Mesendoderm (in vitro differentiated cells): Measurements from ENCODE around the gene ADAMTS5.
A peak's percentile ranks its signal among the peaks of the same experiment; 100 is the strongest.

Experiments used
- DNase-seq: peaks from one replicate; pipeline ENCODE4 v3.0.0; 2013
- H2AK5ac ChIP-seq: 2 replicates; pipeline ENCODE4 v1.6.1; 2013; ENCODE audit warnings: low read length, inconsistent platforms
- H2BK120ac ChIP-seq: 2 replicates; pipeline ENCODE4 v1.6.1; 2013; ENCODE audit warnings: low read depth, mild to moderate bottlenecking, low read length, moderate library complexity, mixed read lengths
- H2BK15ac ChIP-seq: replicated peaks from 2 replicates; pipeline ENCODE4 v1.6.1; 2013; ENCODE audit warnings: low read depth, mild to moderate bottlenecking, moderate library complexity
- H2BK5ac ChIP-seq: 2 replicates; pipeline ENCODE4 v1.6.1; 2013; ENCODE audit warnings: low read length, inconsistent platforms
- H3K18ac ChIP-seq: 2 replicates; pipeline ENCODE4 v1.6.1; 2013; ENCODE audit warnings: mild to moderate bottlenecking, low read length, mixed read lengths
- H3K23ac ChIP-seq: one replicate; pipeline ENCODE4 v1.6.1; 2013; ENCODE audit warnings: low read length
- H3K27ac ChIP-seq: 2 replicates; pipeline ENCODE4 v1.5.1; 2013; ENCODE audit warnings: low read depth, mild to moderate bottlenecking, inconsistent platforms, low read length, moderate library complexity
- H3K27me3 ChIP-seq: 2 replicates; pipeline ENCODE4 v1.6.1; 2013; ENCODE audit warnings: low read length, control low read depth, mild to moderate bottlenecking, inconsistent platforms; ENCODE audit not compliant: insufficient read depth, poor library complexity
- H3K36me3 ChIP-seq: 2 replicates; pipeline ENCODE4 v1.6.1; 2013; ENCODE audit warnings: low read length, inconsistent platforms; ENCODE audit not compliant: control insufficient read depth, insufficient read depth
- H3K4ac ChIP-seq: one replicate; pipeline ENCODE4 v1.6.1; 2013; ENCODE audit warnings: low read depth, mild to moderate bottlenecking, low read length, moderate library complexity
- H3K4me1 ChIP-seq: 2 replicates; pipeline ENCODE4 v1.6.1; 2013; ENCODE audit warnings: low read depth, low read length, inconsistent platforms; ENCODE audit not compliant: control insufficient read depth
- H3K4me2 ChIP-seq: 2 replicates; pipeline ENCODE4 v1.6.1; 2013; ENCODE audit warnings: low read length
- H3K4me3 ChIP-seq: 2 replicates; pipeline ENCODE4 v1.5.1; 2013; ENCODE audit warnings: mild to moderate bottlenecking, low read length
- H3K56ac ChIP-seq: one replicate; pipeline ENCODE4 v1.6.1; 2013; ENCODE audit warnings: low read length
- H3K79me1 ChIP-seq: 2 replicates; pipeline ENCODE4 v1.6.1; 2013; ENCODE audit warnings: low read length, inconsistent platforms
- H3K79me2 ChIP-seq: 2 replicates; pipeline ENCODE4 v1.6.1; 2013; ENCODE audit warnings: mild to moderate bottlenecking, low read length; ENCODE audit not compliant: control insufficient read depth, insufficient read depth
- H3K9ac ChIP-seq: 2 replicates; pipeline ENCODE4 v1.6.1; 2013; ENCODE audit warnings: low read length, inconsistent platforms
- H4K5ac ChIP-seq: one replicate; pipeline ENCODE4 v1.6.1; 2013; ENCODE audit warnings: low read length
- H4K8ac ChIP-seq: one replicate; pipeline ENCODE4 v1.6.1; 2013; ENCODE audit warnings: low read depth, mild to moderate bottlenecking, control low read depth, low read length, moderate library complexity
- WGBS: extraction: QIAGEN DNeasy Blood & Tissue Kit; methylation state at CpG from one replicate; pipeline ENCODE4 v1.1.7; 2013; ENCODE audit warnings: low lambda C conversion rate, missing lambda C conversion rate; ENCODE audit not compliant: insufficient coverage; ENCODE audit errors: extremely low coverage; 5-methylcytosine and 5-hydroxymethylcytosine counted together

ADAMTS5 gene

GRCh38 chr21:26936641-26937040 lies 30.2 kb downstream of the ADAMTS5 start:
- H3K18ac ChIP-seq = no peak overlapping the region
- H3K36me3 ChIP-seq = no peaks in the 10 kb centered on the region
- no CpG with 5 or more reads among the region's 5 CpGs for WGBS

GRCh38 chr21:26935977-26936376 lies 30.9 kb downstream of the ADAMTS5 start:
- Histone ChIP-seq H4K5ac (no peak overlapping the region), H3K4ac (no peak overlapping the region), H3K79me1 (no peaks in the 10 kb centered on the region), H2BK15ac (no peak overlapping the region), H3K27me3 (no peaks in the 10 kb centered on the region), H2AK5ac (no peak overlapping the region), H3K36me3 (no peaks in the 10 kb centered on the region), H3K23ac (no peak overlapping the region), H3K4me1 (no peaks in the 10 kb centered on the region), H3K56ac (no peak overlapping the region), H3K9ac (no peak overlapping the region), H3K79me2 (no peaks in the 10 kb centered on the region), H3K4me2 (no peak overlapping the region), H3K4me3 (no peak overlapping the region), H2BK5ac (no peak overlapping the region), H3K18ac (no peak overlapping the region), H4K8ac (no peak overlapping the region), H2BK120ac (no peak overlapping the region), H3K27ac (no peak overlapping the region)
- DNase-seq = no peak

More at GRCh38 chr21:26936641-26937040, 30.2 kb downstream of the ADAMTS5 start:
- Histone ChIP-seq H3K4me1 (no peaks in the 10 kb centered on the region), H4K5ac (no peak overlapping the region), H3K27me3 (no peaks in the 10 kb centered on the region), H3K23ac (no peak overlapping the region), H2BK120ac (no peak overlapping the region), H2AK5ac (no peak overlapping the region), H3K79me1 (no peaks in the 10 kb centered on the region), H3K4ac (no peak overlapping the region), H3K4me3 (no peak overlapping the region), H2BK15ac (no peak overlapping the region), H4K8ac (no peak overlapping the region), H3K79me2 (no peaks in the 10 kb centered on the region), H3K56ac (no peak overlapping the region), H2BK5ac (no peak overlapping the region), H3K4me2 (no peak overlapping the region), H3K27ac (no peak overlapping the region), H3K9ac (no peak overlapping the region)
- no peak for DNase-seq

- Histone ChIP-seq H2AK5ac (no peak overlapping the region), H3K56ac (no peak overlapping the region), H4K8ac (no peak overlapping the region), H3K79me1 (no peaks in the 10 kb centered on the region), H4K5ac (no peak overlapping the region), H2BK120ac (no peak overlapping the region), H3K4me3 (no peak overlapping the region), H3K9ac (no peak overlapping the region), H3K23ac (no peak overlapping the region), H3K36me3 (no peaks in the 10 kb centered on the region), H3K4me2 (no peak overlapping the region), H2BK15ac (no peak overlapping the region), H3K27me3 (no peaks in the 10 kb centered on the region), H2BK5ac (no peak overlapping the region), H3K4ac (no peak overlapping the region), H3K18ac (no peak overlapping the region), H3K79me2 (no peaks in the 10 kb centered on the region), H3K4me1 (no peaks in the 10 kb centered on the region), H3K27ac (no peak overlapping the region)
- no peak for DNase-seq
- WGBS = no CpG with 5 or more reads among the region's 11 CpGs
Measured at GRCh38 chr21:26934383-26934782, 32.5 kb downstream of the ADAMTS5 start.

- no CpG with 5 or more reads among the region's 4 CpGs for WGBS
- Histone ChIP-seq H3K23ac (no peak overlapping the region), H3K4me3 (no peak overlapping the region), H3K4ac (no peak overlapping the region), H3K27ac (no peak overlapping the region), H2BK120ac (no peak overlapping the region), H3K9ac (no peak overlapping the region), H3K56ac (no peak overlapping the region), H2BK15ac (no peak overlapping the region), H4K5ac (no peak overlapping the region), H3K4me2 (no peak overlapping the region), H3K18ac (no peak overlapping the region), H3K79me1 (no peaks in the 10 kb centered on the region), H3K27me3 (no peaks in the 10 kb centered on the region), H3K4me1 (no peaks in the 10 kb centered on the region), H2BK5ac (no peak overlapping the region), H3K36me3 (no peaks in the 10 kb centered on the region), H2AK5ac (no peak overlapping the region), H3K79me2 (no peaks in the 10 kb centered on the region), H4K8ac (no peak overlapping the region)
- DNase-seq = no peak
Measured at GRCh38 chr21:26933448-26933847, 33.4 kb downstream of the ADAMTS5 start.

- Histone ChIP-seq H3K4me2 (no peak overlapping the region), H2AK5ac (no peak overlapping the region), H3K27me3 (no peaks in the 10 kb centered on the region), H3K4me3 (no peak overlapping the region), H3K79me1 (no peaks in the 10 kb centered on the region), H3K18ac (no peak overlapping the region), H3K27ac (no peak overlapping the region), H3K56ac (no peak overlapping the region), H2BK5ac (no peak overlapping the region), H2BK15ac (no peak overlapping the region), H2BK120ac (no peak overlapping the region), H3K4ac (no peak overlapping the region), H3K79me2 (no peaks in the 10 kb centered on the region), H3K36me3 (no peaks in the 10 kb centered on the region), H3K23ac (no peak overlapping the region), H4K5ac (no peak overlapping the region), H3K9ac (no peak overlapping the region), H3K4me1 (peaks cover 3% of the 10 kb centered on the region), H4K8ac (no peak overlapping the region)
- peak; percentile 45 for DNase-seq
- WGBS = no CpG with 5 or more reads among the region's 4 CpGs
Measured at GRCh38 chr21:26925636-26926035, 41.3 kb downstream of the ADAMTS5 start.

- DNase-seq = no peak
- WGBS = no CpG with 5 or more reads among the region's 2 CpGs
- H3K4ac ChIP-seq = no peak overlapping the region
Measured at GRCh38 chr21:26925122-26925521, 41.8 kb downstream of the ADAMTS5 start.

More at GRCh38 chr21:26925122-26925521, 41.8 kb downstream of the ADAMTS5 start:
- H3K4me2 ChIP-seq = no peak overlapping the region
- peak overlapping the region; percentile 60 for H3K18ac ChIP-seq
- no peak overlapping the region for H3K27ac ChIP-seq
- H2BK5ac ChIP-seq = no peak overlapping the region
- H3K79me1 ChIP-seq = no peaks in the 10 kb centered on the region
- no peak overlapping the region for H3K23ac ChIP-seq
- H2BK120ac ChIP-seq = no peak overlapping the region
- H3K56ac ChIP-seq = no peak overlapping the region
- H2BK15ac ChIP-seq = no peak overlapping the region
- no peak overlapping the region for H2AK5ac ChIP-seq
- no peak overlapping the region for H4K8ac ChIP-seq
- peaks cover 3% of the 10 kb centered on the region for H3K4me1 ChIP-seq
- H3K79me2 ChIP-seq = no peaks in the 10 kb centered on the region
- H3K4me3 ChIP-seq = no peak overlapping the region
- no peaks in the 10 kb centered on the region for H3K36me3 ChIP-seq
- no peaks in the 10 kb centered on the region for H3K27me3 ChIP-seq
- no peak overlapping the region for H3K9ac ChIP-seq
- no peak overlapping the region for H4K5ac ChIP-seq
